Thyroid gland (tissue), 4 donors: ENCODE results near the gene OGFOD3. TPM values are rescaled to one million over a fixed set of nuclear protein-coding genes. Genes with fewer than 3 reads are reported as not detected.

Experiments
- DNase-seq, 2 donors: peaks; one replicate each; pipeline ENCODE4 v3.0.0-alpha.2; 2019
- H3K27ac ChIP-seq, 3 donors: fragments of 200-600 bp; sonication (generic); 1 replicate in 2 of 3; 2 replicates in 1 of 3; pipeline ENCODE4 v1.5.1; 2016 to 2019; ENCODE audit warnings: mild to moderate bottlenecking in 1 of 3, moderate library complexity in 1 of 3
- H3K27me3 ChIP-seq: fragments of 200-600 bp; sonication (generic); one replicate; pipeline ENCODE4 v1.5.1; 2019
- H3K36me3 ChIP-seq, 2 donors: fragments of 200-600 bp; sonication (generic); one replicate each; pipeline ENCODE4 v1.5.1; 2016 to 2019
- H3K4me1 ChIP-seq, 2 donors: fragments of 200-600 bp; sonication (generic); one replicate each; pipeline ENCODE4 v1.5.1; 2017 to 2019
- H3K4me3 ChIP-seq, 3 donors: fragments of 200-600 bp; sonication (generic); replicated peaks in 1 of 3; 1 replicate in 2 of 3; 2 replicates in 1 of 3; pipeline ENCODE4 v1.5.1; 2016; ENCODE audit warnings: mild to moderate bottlenecking in 1 of 3
- H3K9me3 ChIP-seq: fragments of 200-600 bp; sonication (generic); one replicate; pipeline ENCODE4 v1.5.1; 2017
- CTCF ChIP-seq, 6 experiments: fragments of 200-600 bp in 3 of 6; fragments of 450-650 bp in 3 of 6; sonication (generic) in 3 of 6; IDR thresholded peaks; one replicate each; pipeline ENCODE4 v1.5.1; 2016 to 2019; ENCODE audit warnings: antibody characterized with exemption in 6 of 6, mild to moderate bottlenecking in 2 of 6, inconsistent platforms in 1 of 6, moderate library complexity in 1 of 6
- POLR2A ChIP-seq, 2 donors: fragments of 450-650 bp; IDR thresholded peaks; one replicate each; pipeline ENCODE4 v1.6.1; 2017; ENCODE audit warnings: antibody characterized with exemption in 2 of 2, mild to moderate bottlenecking in 2 of 2, moderate library complexity in 1 of 2
- WGBS, 2 donors: methylation state at CpG; one replicate each; pipeline ENCODE4 v1.1.5; 2017; 5-methylcytosine and 5-hydroxymethylcytosine counted together
- intact Hi-C: fragments of 100-400 bp; cut with DNase I; formaldehyde crosslinking; loops from one replicate; pipeline ENCODE4 v1.15.1; 2023
- total RNA-seq, 4 donors: library from RNA; depleted of rRNA; stranded (reverse); fragments of >200 nt; gene quantifications; one replicate each; pipeline ENCODE4 v1.2.3, GENCODE V29; 2016

The OGFOD3 gene
- total RNA-seq, 4 donors from 2014 or later, result 46.5 to 57.5 (median 55.1) TPM

GRCh38 chr17:82385559-82386254 is 32.7 kb downstream of the OGFOD3 start:
- WGBS, 2 donors, result 47 to 56% methylated on average over 10 to 18 of the region's 26 CpGs
- TF ChIP-seq CTCF (IDR thresholded peaks at IDR 0.05), result no peak
- TF ChIP-seq POLR2A (IDR thresholded peaks at IDR 0.05), result no peak
- Histone ChIP-seq H3K36me3 (no peaks in the 10 kb centered on the region), H3K9me3 (no peaks in the 10 kb centered on the region), H3K27me3 (no peaks in the 10 kb centered on the region), H3K4me3 (no peak overlapping the region), H3K4me1 (peaks cover 3 to 13% of the 10 kb centered on the region in 2 donors), H3K27ac (no peak overlapping the region)
- intact Hi-C loops, result no loop called here
- DNase-seq, result no peak

GRCh38 chr17:82384730-82385481 is 33.5 kb downstream of the OGFOD3 start:
- Histone ChIP-seq H3K4me3 (no peak overlapping the region), H3K36me3 (no peaks in the 10 kb centered on the region), H3K9me3 (no peaks in the 10 kb centered on the region), H3K4me1 (peaks cover 3 to 13% of the 10 kb centered on the region in 2 donors), H3K27me3 (no peaks in the 10 kb centered on the region), H3K27ac (no peak overlapping the region)
- TF ChIP-seq CTCF (IDR thresholded peaks at IDR 0.05) (peak in 4 of 6 experiments; percentile 9 to 57 (median 48)), POLR2A (IDR thresholded peaks at IDR 0.05) (no peak)
- peak; percentile 71 to 85 for DNase-seq
- WGBS, 2 donors, result 37 to 45% methylated on average over 10 to 23 of the region's 26 CpGs
- intact Hi-C loops, result no loop called here

GRCh38 chr17:82384051-82384729 is 34.2 kb downstream of the OGFOD3 start:
- intact Hi-C loops, result no loop called here
- DNase-seq, result peak in 1 of 2 donors; percentile 32
- Histone ChIP-seq H3K27me3 (no peaks in the 10 kb centered on the region), H3K36me3 (no peaks in the 10 kb centered on the region), H3K4me3 (no peak overlapping the region), H3K4me1 (peaks cover 3 to 13% of the 10 kb centered on the region in 2 donors), H3K9me3 (no peaks in the 10 kb centered on the region), H3K27ac (no peak overlapping the region)
- 39 to 78% methylated on average over 5 to 12 of the region's 22 CpGs for WGBS, 2 donors
- TF ChIP-seq POLR2A (IDR thresholded peaks at IDR 0.05) (no peak), CTCF (IDR thresholded peaks at IDR 0.05) (no peak)

- no peaks in the 10 kb centered on the region for H3K27me3 ChIP-seq
- no peaks in the 10 kb centered on the region for H3K9me3 ChIP-seq
- H3K36me3 ChIP-seq, result no peaks in the 10 kb centered on the region
- peaks cover 3 to 13% of the 10 kb centered on the region in 2 donors for H3K4me1 ChIP-seq
- H3K27ac ChIP-seq, result no peak overlapping the region
- DNase-seq, result no peak
- intact Hi-C loops, result no loop called here
- WGBS, 2 donors, result 77 to 84% methylated on average over 5 to 7 of the region's 18 CpGs
- TF ChIP-seq CTCF (IDR thresholded peaks at IDR 0.05) (no peak), POLR2A (IDR thresholded peaks at IDR 0.05) (no peak)
- no peak overlapping the region for H3K4me3 ChIP-seq
Observed at GRCh38 chr17:82383411-82383810, 35.0 kb downstream of the OGFOD3 start.
